CD4-positive, alpha-beta T cell treated with Interleukin-17A for 1 hour (primary cell): Measurements from ENCODE around the gene MARCHF3.
"Not testable (repeated sequence)": the region's sequence is repeated elsewhere in the genome, so short reads cannot be mapped to it uniquely, and the experiment has no call there.

Source experiments
- DNase-seq: peaks from one replicate; pipeline ENCODE4 v3.0.0-alpha.2; 2020

Gene MARCHF3

GRCh38 chr5:126911986-126912385 is 118.4 kb downstream of the MARCHF3 start:
- DNase-seq = no peak

- no peak for DNase-seq
Observed at GRCh38 chr5:126909856-126910255, 120.5 kb downstream of the MARCHF3 start.

DNA sequence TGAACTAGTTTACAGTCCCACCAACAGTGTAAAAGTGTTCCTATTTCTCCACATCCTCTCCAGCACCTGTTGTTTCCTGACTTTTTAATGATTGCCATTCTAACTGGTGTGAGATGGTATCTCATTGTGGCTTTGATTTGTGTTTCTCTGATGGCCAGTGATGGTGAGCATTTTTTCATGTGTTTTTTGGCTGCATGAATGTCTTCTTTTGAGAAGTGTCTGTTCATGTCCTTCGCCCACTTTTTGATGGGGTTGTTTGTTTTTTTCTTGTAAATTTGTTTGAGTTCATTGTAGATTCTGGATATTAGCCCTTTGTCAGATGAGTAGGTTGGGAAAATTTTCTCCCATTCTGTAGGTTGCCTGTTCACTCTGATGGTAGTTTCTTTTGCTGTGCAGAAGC is 126.0 kb downstream of the MARCHF3 start:
- not testable (repeated sequence) for DNase-seq

DNA sequence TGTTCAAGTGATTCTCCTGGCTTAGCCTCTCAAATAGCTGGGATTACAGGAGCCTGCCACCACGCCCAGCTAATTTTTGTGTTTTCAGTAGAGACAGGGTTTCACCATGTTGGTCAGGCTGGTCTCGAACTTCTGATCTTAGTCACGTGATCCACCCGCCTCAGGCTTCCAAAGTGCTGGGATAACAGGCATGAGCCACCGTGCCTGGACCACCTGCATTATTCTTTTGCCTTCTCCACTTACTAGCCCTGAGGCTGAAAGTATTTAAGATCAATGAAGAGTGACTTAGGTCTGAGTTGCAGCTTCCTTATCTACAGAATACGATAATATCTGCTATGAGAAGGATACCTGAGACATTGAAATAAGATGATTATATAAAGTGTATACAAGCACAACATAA is 129.6 kb downstream of the MARCHF3 start:
- no peak for DNase-seq

- no peak for DNase-seq
Observed at GRCh38 chr5:126899476-126899875, 130.9 kb downstream of the MARCHF3 start.

GRCh38 chr5:126897851-126898630 is 132.3 kb downstream of the MARCHF3 start:
- no peak for DNase-seq

DNA sequence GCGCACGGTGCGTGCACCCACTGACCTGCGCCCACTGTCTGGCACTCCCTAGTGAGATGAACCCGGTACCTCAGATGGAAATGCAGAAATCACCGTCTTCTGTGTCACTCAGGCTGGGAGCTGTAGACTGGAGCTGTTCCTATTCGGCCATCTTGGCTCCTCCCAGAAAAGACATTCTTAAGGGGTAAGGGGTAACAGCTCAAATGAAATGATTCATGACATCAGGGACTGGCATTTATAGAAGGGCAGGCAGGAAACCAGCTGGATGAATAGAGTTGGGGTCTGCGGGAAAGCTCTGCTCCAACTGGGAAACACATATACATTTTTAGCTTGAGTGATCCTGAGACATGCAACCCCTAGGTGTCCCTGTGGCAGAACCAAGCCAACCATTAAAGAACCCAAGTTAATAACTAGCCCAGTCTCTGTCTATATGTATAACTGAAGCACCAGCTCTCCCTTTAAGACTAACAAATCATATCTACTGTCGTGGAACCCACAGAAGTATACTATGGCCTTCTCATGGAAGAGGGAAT is 134.1 kb downstream of the MARCHF3 start:
- no peak for DNase-seq

GRCh38 chr5:126895712-126896111 is 134.6 kb downstream of the MARCHF3 start:
- DNase-seq = not testable (repeated sequence)

- DNase-seq = not testable (repeated sequence)
Observed at GRCh38 chr5:126890414-126890813, 139.9 kb downstream of the MARCHF3 start.

DNA sequence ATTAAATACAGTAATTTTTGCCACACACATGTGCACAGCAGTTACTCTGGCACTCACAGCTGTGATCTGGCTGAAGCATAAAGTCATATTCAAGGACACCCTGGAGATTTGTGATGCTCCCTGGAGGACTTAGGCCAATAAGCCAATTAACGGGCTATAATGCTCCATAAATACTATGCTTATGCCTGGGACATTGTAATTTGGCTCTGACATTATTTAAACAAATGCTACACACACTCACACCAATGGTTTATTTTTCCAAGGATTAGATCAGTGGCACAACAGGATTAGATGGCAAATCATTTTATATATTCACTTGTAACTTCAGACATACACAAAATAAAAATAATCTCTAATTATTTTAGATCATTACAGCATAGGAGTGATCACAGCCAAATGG is 142.2 kb downstream of the MARCHF3 start:
- no peak for DNase-seq

DNA sequence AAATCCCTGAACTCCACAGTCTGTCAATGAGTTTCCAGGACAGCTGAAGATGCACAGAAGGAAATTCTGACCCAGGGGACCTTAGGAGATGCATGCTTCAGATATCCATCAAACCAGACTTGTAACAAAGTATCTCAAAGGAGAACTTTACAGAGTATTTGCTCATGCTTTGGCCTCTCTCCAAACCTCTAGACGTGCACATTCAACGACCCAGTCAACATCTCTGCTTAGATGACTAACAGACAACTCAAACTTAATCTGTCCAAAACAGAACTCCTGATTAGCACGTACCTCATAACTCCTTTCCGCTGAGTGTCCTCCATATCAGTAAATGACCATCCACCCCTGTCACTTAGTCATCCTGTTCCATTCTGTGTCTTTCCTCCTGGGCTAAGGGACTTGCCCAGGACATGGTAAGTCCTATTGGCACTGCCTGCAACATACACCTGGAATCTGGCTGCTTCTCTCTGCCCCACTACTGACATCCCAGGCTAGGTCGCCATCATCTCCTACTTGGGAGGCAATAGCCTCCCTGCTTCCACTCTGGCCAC is 146.0 kb downstream of the MARCHF3 start:
- DNase-seq = no peak

- DNase-seq = no peak
Observed at GRCh38 chr5:126883564-126884245, 146.7 kb downstream of the MARCHF3 start.

DNA sequence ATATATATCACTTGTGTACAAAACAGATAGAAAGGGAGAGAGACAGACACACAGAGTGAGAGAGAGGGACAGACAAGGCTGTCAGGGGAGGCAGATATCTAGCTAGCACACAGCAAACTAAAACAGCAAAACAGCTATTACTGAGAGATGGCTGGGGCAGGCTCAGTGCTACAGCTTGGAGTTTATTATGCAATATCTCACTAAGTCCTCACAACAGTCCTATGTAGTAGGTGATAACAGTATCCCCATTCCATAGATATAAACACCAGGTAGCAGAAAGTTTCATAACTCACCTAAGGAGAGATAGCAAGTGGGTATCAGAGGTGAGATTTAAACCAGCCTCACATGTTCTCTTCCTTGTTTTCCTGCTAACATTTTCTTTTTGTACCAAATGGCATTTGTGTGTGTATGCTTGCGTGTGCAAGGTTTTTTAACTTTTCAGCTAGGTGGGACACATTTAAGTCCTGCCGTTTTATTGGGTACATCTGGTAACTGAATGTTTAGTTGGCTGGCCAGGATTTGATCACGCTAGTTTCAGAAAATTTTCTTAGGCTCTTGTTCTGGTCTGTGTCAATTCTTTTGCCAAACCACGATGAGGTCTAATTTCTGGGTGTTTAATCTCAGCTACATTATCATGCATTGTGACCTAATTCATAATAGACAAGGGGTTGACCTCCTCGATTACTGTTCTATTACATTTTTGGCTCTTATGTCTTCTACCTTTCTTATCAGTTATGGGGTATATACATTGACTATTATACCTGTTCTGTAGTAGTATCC is 148.3 kb downstream of the MARCHF3 start:
- DNase-seq = no peak

DNA sequence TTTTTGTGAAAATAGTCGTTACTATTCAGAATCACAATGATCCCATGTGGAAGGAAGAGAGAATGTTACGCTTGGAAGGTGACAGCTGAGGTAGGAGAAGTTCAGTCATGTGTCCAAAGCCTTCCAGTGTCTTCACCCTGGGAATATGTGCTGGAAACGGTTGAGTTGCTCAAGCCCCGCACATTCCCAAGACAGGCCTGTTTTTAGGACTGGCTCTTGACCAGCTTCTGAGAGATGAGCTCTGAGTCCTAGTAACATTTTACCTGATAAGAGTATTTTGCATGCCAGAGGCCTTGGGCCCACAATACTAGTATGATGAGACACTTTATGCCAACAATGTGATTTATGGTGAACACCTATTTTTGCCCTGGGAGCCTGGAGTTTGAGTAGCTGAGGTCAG is 151.7 kb downstream of the MARCHF3 start:
- DNase-seq = no peak

DNA sequence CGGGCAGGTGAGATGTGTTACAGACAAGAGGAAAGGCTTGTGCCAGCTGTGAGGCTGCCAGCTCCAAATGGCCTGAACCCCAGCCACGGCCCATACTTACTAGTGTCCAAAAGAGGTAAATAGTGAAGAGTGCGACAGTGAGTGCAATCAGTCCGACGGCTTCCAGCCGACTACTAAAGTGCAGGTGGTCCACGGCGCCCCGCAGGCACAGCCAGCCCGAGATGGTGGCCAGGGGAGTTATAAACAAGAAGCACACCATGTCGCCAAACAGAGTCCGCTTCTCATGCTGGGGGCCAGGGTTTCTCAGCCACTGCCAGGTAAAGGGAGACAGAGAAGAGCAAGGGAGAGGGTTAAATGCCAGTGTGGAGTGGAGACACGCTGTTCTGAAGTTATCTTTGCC is 152.3 kb downstream of the MARCHF3 start:
- no peak for DNase-seq

- no peak for DNase-seq
Observed at GRCh38 chr5:126877602-126878001, 152.8 kb downstream of the MARCHF3 start.

DNA sequence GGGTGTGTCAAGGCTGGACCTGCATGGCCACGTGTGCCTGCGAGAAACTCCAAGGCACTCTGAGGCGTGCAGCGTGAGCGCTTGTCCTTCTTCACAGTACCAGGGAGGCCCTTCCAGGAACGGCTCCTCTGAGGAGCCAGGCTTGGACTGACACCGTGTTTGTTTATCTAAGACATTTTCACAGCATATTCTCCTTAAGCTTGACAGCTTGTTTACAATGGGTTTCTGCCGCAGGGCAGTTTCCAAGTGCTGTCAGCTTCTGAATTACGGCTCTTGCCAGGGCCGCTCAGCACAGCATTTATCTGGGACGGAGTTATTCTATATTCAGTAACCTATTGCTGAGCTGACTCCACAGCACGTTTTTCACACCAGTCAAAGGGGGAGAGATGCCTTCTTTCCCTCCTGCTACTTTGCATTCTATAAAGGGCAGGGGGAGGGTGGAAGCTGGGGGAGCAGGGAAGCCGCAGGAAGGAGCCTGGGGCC is 155.0 kb downstream of the MARCHF3 start:
- DNase-seq = no peak

DNA sequence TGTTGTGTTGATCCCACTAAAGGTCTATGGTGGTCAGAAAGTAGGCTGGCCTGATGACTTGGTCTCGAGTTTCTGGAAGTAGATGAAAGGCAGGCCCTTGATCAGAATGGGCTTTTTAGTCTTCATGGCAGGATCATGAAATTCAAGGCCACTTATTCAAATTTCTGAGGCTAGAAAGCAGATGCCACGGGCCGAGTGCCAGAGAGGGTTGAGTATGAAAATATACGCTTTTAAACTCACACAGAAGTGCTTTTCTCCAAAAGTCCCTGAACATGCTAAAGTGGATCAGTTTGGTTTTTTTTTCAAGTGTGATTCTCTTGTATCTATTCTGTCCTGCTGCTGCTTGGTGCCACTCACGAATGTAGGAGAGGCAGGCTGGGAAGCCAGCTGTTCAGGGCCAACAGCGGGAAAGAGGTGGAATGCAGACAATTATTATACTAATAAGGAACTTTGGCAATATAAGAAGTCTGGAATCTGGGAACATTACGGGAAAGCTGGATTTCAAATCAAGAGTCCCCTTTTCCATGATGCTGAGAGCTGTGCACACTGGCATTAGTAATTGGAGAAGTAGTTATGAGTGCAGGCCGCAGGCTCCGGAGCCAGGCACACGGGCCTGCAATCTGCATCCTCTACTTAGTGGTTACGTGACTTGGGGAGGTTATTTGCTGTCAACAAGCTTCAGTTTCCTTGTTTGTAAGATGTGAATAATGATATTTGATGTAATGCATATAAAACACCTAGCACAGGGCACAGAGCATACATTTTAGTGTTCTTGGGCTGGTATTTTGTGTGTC is 157.6 kb downstream of the MARCHF3 start:
- DNase-seq = no peak

DNA sequence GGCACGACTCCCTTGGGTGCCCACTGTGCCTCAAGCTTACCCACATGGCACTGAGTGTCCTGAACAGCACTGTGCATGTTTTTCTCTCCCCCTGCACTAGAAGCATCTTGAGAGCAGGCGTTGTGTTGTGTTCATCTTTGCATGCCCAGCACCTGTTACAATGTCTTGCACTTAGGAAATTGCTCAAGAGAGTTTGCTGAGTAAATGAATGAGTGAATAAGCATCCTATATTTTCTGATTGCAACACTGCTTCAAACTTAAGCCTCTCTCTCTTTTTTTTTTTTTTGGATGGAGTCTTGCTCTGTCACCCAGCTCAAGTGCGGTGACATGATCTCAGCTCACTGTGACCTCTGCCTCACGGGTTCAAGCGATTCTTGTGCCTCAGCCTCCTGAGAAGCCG is 158.9 kb downstream of the MARCHF3 start:
- no peak for DNase-seq

GRCh38 chr5:126869005-126869451 is 161.3 kb downstream of the MARCHF3 start:
- DNase-seq = no peak

DNA sequence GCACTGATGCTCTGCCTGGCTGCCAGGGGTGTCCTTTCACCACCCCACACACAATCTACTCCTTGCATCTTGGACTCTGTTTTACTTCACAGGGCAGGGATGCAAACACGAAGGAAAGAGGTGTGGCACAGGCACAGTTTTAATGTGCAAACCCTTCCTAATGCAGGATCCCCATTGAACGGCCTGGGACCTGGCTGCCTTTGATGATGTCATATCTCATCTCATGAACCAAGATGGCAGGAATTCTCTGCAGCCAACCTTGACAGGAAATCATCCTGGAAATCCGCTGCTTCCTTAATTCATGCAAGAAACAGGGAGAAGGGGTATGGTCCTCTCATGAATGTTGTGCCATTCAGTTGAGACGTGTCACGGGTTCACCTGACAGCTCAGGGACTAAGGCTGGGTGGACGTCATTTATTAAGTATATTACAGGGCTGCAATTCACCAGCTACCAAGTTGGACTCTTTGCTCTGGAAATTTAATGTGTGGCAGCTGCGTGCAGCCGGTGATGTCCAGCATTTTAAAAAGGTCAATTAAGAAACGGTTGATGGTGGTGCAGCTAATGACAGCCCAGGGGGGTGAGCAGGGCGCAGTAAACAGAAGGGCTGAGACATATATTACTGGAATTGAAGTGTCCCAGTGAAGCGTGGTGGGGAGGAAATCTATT is 161.9 kb downstream of the MARCHF3 start:
- no peak for DNase-seq
